Motor neuron (in vitro differentiated cells): ENCODE data around the gene METTL13. TPM values are rescaled to one million over a fixed set of nuclear protein-coding genes. Genes with fewer than 3 reads are reported as not detected.
"Not testable (repeated sequence)": the region's sequence is repeated elsewhere in the genome, so short reads cannot be mapped to it uniquely, and the experiment has no call there.

Experiments used
- ATAC-seq, 8 experiments: fragments of 200-7000 bp; cut with Tn5 transposase; replicated peaks in 6 of 8; 2 replicates each; pipeline ENCODE4 v1.8.0; 2021; ENCODE audit warnings: mild to moderate bottlenecking in 8 of 8, moderate library complexity in 8 of 8
- H3K27ac ChIP-seq, 2 donors: fragments of 250-450 bp; sonication (Bioruptor Pico); 2 replicates each; pipeline ENCODE4 v1.9.0; 2021; ENCODE audit warnings: antibody characterized with exemption in 2 of 2, mild to moderate bottlenecking in 2 of 2, moderate library complexity in 1 of 2
- H3K4me1 ChIP-seq, 2 donors: fragments of 250-450 bp; sonication (Bioruptor Pico); replicated peaks in 1 of 2; 2 replicates each; pipeline ENCODE4 v1.6.1; 2021; ENCODE audit warnings: antibody characterized with exemption in 2 of 2, mild to moderate bottlenecking in 2 of 2, moderate library complexity in 1 of 2
- H3K4me3 ChIP-seq, 5 donors: fragments of 250-450 bp; sonication (Bioruptor Pico); 2 replicates each; pipeline ENCODE4 v1.9.0; 2021; ENCODE audit warnings: antibody characterized with exemption in 5 of 5, mild to moderate bottlenecking in 5 of 5, moderate library complexity in 4 of 5
- WGBS, 10 experiments: fragments of 450-650 bp; shearing (Covaris generic); methylation state at CpG; one replicate each; pipeline ENCODE4 v1.0.0; 2022; 5-methylcytosine and 5-hydroxymethylcytosine counted together
- in situ Hi-C, 9 experiments: fragments of 400-800 bp; cut with MboI; loops; one replicate each; pipeline ENCODE4 v1.15.0; 2021; ENCODE audit warnings: low sequenced_read_pairs in 9 of 9, low pct_unique_long_range_greater_than_20kb in 2 of 9; ENCODE audit not compliant: unreplicated experiment in 9 of 9
- total RNA-seq, 8 experiments: library from RNA; unstranded; fragments of 300-600 nt; gene quantifications; 2 replicates each; pipeline versions ENCODE4 v1.2.3 to v1.2.4, GENCODE V29; 2022

Gene METTL13
- total RNA-seq, 8 experiments from 2014 or later = 16.9 to 75.8 (median 25.9) TPM

GRCh38 chr1:171799166-171799565 is 17.7 kb downstream of the METTL13 start:
- 40 to 100% (median 90%) methylated on average over 1 to 4 of the region's 4 CpGs; no CpG with 5 or more reads in 4 of the 10 experiments for WGBS, 10 experiments
- H3K4me1 ChIP-seq = no peaks in the 10 kb centered on the region
- no peak overlapping the region for H3K4me3 ChIP-seq
- in situ Hi-C loops = no loop called here
- H3K27ac ChIP-seq = no peak overlapping the region
- peak in 1 of 8 experiments; percentile 33 for ATAC-seq

- H3K4me1 ChIP-seq, ATAC-seq, H3K27ac ChIP-seq, H3K4me3 ChIP-seq: not testable (repeated sequence)
- 75 to 100% (median 85%) methylated on average over 1 to 2 of the region's 2 CpGs; no CpG with 5 or more reads in 6 of the 10 experiments for WGBS, 10 experiments
- in situ Hi-C loops = loop anchor here in 6 of 9 experiments (10.0 to 25.0 kb wide), 2 partner anchors 185 to 188 kb away; no protein-coding TSS in a partner anchor
Measured at GRCh38 chr1:171799698-171800097, 18.2 kb downstream of the METTL13 start.

- WGBS, 10 experiments = 70 to 100% (median 99%) methylated on average over 1 to 3 of the region's 3 CpGs
- Histone ChIP-seq H3K4me1 (no peaks in the 10 kb centered on the region), H3K27ac (no peak overlapping the region), H3K4me3 (no peak overlapping the region)
- in situ Hi-C loops = loop anchor here in 6 of 9 experiments (10.0 to 25.0 kb wide), 2 partner anchors 184 to 187 kb away; no protein-coding TSS in a partner anchor
- peak in 2 of 8 experiments; percentile 13 to 51 for ATAC-seq
Measured at GRCh38 chr1:171800342-171800741, 18.9 kb downstream of the METTL13 start.

- Histone ChIP-seq H3K4me1 (no peaks in the 10 kb centered on the region), H3K27ac (no peak overlapping the region), H3K4me3 (no peak overlapping the region)
- in situ Hi-C loops = loop anchor here in 6 of 9 experiments (10.0 to 25.0 kb wide), 2 partner anchors 184 to 186 kb away; no protein-coding TSS in a partner anchor
- ATAC-seq = peak in 1 of 8 experiments; percentile 9
- WGBS, 10 experiments = 48 to 100% (median 59%) methylated on average over 1 to 3 of the region's 3 CpGs; no CpG with 5 or more reads in 3 of the 10 experiments
Measured at GRCh38 chr1:171800851-171801250, 19.4 kb downstream of the METTL13 start.

- no peak overlapping the region for H3K4me3 ChIP-seq
- peak; percentile 10 to 83 (median 68) for ATAC-seq
- in situ Hi-C loops = loop anchor here in 6 of 9 experiments (10.0 to 25.0 kb wide), 2 partner anchors 183 to 186 kb away; no protein-coding TSS in a partner anchor
- H3K27ac ChIP-seq = no peak overlapping the region
- 0 to 20% (median 10%) methylated on average over 1 to 2 of the region's 2 CpGs; no CpG with 5 or more reads in 2 of the 10 experiments for WGBS, 10 experiments
- H3K4me1 ChIP-seq = no peaks in the 10 kb centered on the region
Measured at GRCh38 chr1:171801487-171801891, 20.0 kb downstream of the METTL13 start.

GRCh38 chr1:171802207-171802606 is 20.7 kb downstream of the METTL13 start:
- in situ Hi-C loops = loop anchor here in 6 of 9 experiments (10.0 to 25.0 kb wide), 2 partner anchors 183 to 185 kb away; no protein-coding TSS in a partner anchor
- Histone ChIP-seq H3K4me3 (no peak overlapping the region), H3K4me1 (no peaks in the 10 kb centered on the region), H3K27ac (no peak overlapping the region)
- ATAC-seq = peak in 1 of 8 experiments; percentile 35
- 83 to 100% (median 94%) methylated on average over 2 to 3 of the region's 3 CpGs; no CpG with 5 or more reads in 3 of the 10 experiments for WGBS, 10 experiments

GRCh38 chr1:171803045-171803444 is 21.6 kb downstream of the METTL13 start:
- ATAC-seq = peak in 1 of 8 experiments; percentile 67
- Histone ChIP-seq H3K4me1 (no peaks in the 10 kb centered on the region), H3K4me3 (no peak overlapping the region), H3K27ac (no peak overlapping the region)
- 10 to 100% (median 88%) methylated on average over 1 to 2 of the region's 2 CpGs; no CpG with 5 or more reads in 5 of the 10 experiments for WGBS, 10 experiments
- in situ Hi-C loops = loop anchor here in 6 of 9 experiments (10.0 to 25.0 kb wide), 2 partner anchors 182 to 184 kb away; no protein-coding TSS in a partner anchor

- in situ Hi-C loops = loop anchor here in 6 of 9 experiments (10.0 to 25.0 kb wide), 2 partner anchors 181 to 184 kb away; no protein-coding TSS in a partner anchor
- WGBS, 10 experiments = 92 to 98% (median 96%) methylated on average over 4 to 16 of the region's 17 CpGs; no CpG with 5 or more reads in 2 of the 10 experiments
- no peak for ATAC-seq
- H3K27ac ChIP-seq = no peak overlapping the region
- no peak overlapping the region for H3K4me3 ChIP-seq
- H3K4me1 ChIP-seq = no peaks in the 10 kb centered on the region
Measured at GRCh38 chr1:171803461-171804022, 22.1 kb downstream of the METTL13 start.

GRCh38 chr1:171805395-171806115 is 24.1 kb downstream of the METTL13 start:
- in situ Hi-C loops = loop anchor here in 6 of 9 experiments (10.0 to 25.0 kb wide), 2 partner anchors 179 to 182 kb away; no protein-coding TSS in a partner anchor
- Histone ChIP-seq H3K4me1 (no peaks in the 10 kb centered on the region), H3K27ac (no peak overlapping the region), H3K4me3 (no peak overlapping the region)
- WGBS, 10 experiments = 0 to 93% (median 81%) methylated on average over 1 to 9 of the region's 9 CpGs
- ATAC-seq = peak in 1 of 8 experiments; percentile 74

GRCh38 chr1:171807556-171807955 is 26.1 kb downstream of the METTL13 start:
- H3K27ac ChIP-seq = no peak overlapping the region
- H3K4me3 ChIP-seq = no peak overlapping the region
- 64 to 93% (median 80%) methylated on average over 2 to 4 of the region's 4 CpGs; no CpG with 5 or more reads in 1 of the 10 experiments for WGBS, 10 experiments
- H3K4me1 ChIP-seq = no peaks in the 10 kb centered on the region
- in situ Hi-C loops = loop anchor here in 6 of 9 experiments (10.0 to 25.0 kb wide), 2 partner anchors 177 to 180 kb away; no protein-coding TSS in a partner anchor
- ATAC-seq = no peak

GRCh38 chr1:171809834-171810233 is 28.4 kb downstream of the METTL13 start:
- H3K27ac ChIP-seq = no peak overlapping the region
- H3K4me1 ChIP-seq = no peaks in the 10 kb centered on the region
- in situ Hi-C loops = loop anchor here in 6 of 9 experiments (10.0 to 25.0 kb wide), 2 partner anchors 175 to 177 kb away; no protein-coding TSS in a partner anchor
- no peak for ATAC-seq
- no peak overlapping the region for H3K4me3 ChIP-seq
- 0 to 82% (median 66%) methylated on average over 1 to 2 of the region's 2 CpGs; no CpG with 5 or more reads in 2 of the 10 experiments for WGBS, 10 experiments

- peak in 2 of 8 experiments; percentile 67 to 71 for ATAC-seq
- H3K4me3 ChIP-seq = no peak overlapping the region
- in situ Hi-C loops = loop anchor here in 2 of 9 experiments (25.0 kb wide), 1 partner anchor 176 kb away; no protein-coding TSS in a partner anchor
Measured at GRCh38 chr1:171811672-171812071, 30.2 kb downstream of the METTL13 start.

More at GRCh38 chr1:171811672-171812071, 30.2 kb downstream of the METTL13 start:
- H3K27ac ChIP-seq = no peak overlapping the region
- H3K4me1 ChIP-seq = no peaks in the 10 kb centered on the region
